Placental pericyte (primary cell): ENCODE measurements around the gene UBR1. TPM values are rescaled to one million over a fixed set of nuclear protein-coding genes. Genes with fewer than 3 reads are reported as not detected.

Experiments
- small RNA-seq: library from RNA; depleted of rRNA; stranded (forward); fragments of <200 nt; gene quantifications from one replicate; pipeline ENCODE3, GENCODE V24; 2012; ENCODE audit warnings: low replicate concordance
- total RNA-seq: library from RNA; depleted of rRNA; stranded (reverse); fragments of >200 nt; gene quantifications from 2 replicates; pipeline ENCODE4 v1.2.3, GENCODE V29; 2012

UBR1 gene
- total RNA-seq, result 29.5 and 58.6 TPM in 2 replicates

GRCh38 chr15:43105778-43106485, at the start of gene UBR1:
Gene UBR1, minus strand, starts transcription at chr15:43106038. Its CDS starts 16 bp downstream, at chr15:43106022.

GRCh38 chr15:43133430-43134156, 27.8 kb upstream of the UBR1 start, which contains the start of gene TMEM62:
Gene TMEM62, plus strand, starts transcription at chr15:43133586. Its CDS starts 217 bp downstream, at chr15:43133803.

GRCh38 chr15:42920519-42921341, 185.1 kb downstream of the UBR1 start, which contains the start of gene TTBK2:
Gene TTBK2, minus strand, starts transcription at chr15:42920778. Its CDS starts 42,161 bp downstream, at chr15:42878617.

Small RNAs within 50 kb of the gene (small RNA-seq; reads per million reads assigned to genes)
- not detected for gene AC068724.2

Other genes with a start within 250 kb of the UBR1 start
- 8.0 and 8.1 TPM in 2 replicates for gene TTBK2, start 185.3 kb downstream of the UBR1 start, total RNA-seq
- 11.4 and 25.8 TPM in 2 replicates for gene TMEM62, start 27.5 kb upstream of the UBR1 start, total RNA-seq
- gene CCNDBP1, start 79.4 kb upstream of the UBR1 start, total RNA-seq, result 66.5 and 79.0 TPM in 2 replicates
- gene EPB42, start 115.0 kb upstream of the UBR1 start, total RNA-seq, result not detected in 2 replicates
- not detected in 2 replicates for gene TGM5, start 160.9 kb upstream of the UBR1 start, total RNA-seq
- gene TGM7, start 196.2 kb upstream of the UBR1 start, total RNA-seq, result not detected in 2 replicates
- gene LCMT2, start 224.5 kb upstream of the UBR1 start, total RNA-seq, result 5.5 and 9.9 TPM in 2 replicates